Colonic mucosa (tissue), 4 donors: ENCODE results near the gene P2RX6. TPM values are rescaled to one million over a fixed set of nuclear protein-coding genes. Genes with fewer than 3 reads are reported as not detected.
A peak's percentile ranks its signal among the peaks of the same experiment; 100 is the strongest.

Experiments
- DNase-seq: peaks from one replicate; pipeline ENCODE4 v3.0.0-alpha.2; 2020
- H3K27ac ChIP-seq: fragments of 200-600 bp; one replicate; pipeline ENCODE4 v1.8.0; 2021
- H3K27me3 ChIP-seq: fragments of 200-600 bp; one replicate; pipeline ENCODE4 v1.8.0; 2021
- H3K36me3 ChIP-seq: fragments of 200-600 bp; one replicate; pipeline ENCODE4 v1.8.0; 2021
- H3K4me1 ChIP-seq: fragments of 200-600 bp; one replicate; pipeline ENCODE4 v1.8.0; 2021; ENCODE audit warnings: mild to moderate bottlenecking
- H3K4me3 ChIP-seq: fragments of 200-600 bp; one replicate; pipeline ENCODE4 v1.8.0; 2021
- H3K9ac ChIP-seq, 2 donors: one replicate each; pipeline ENCODE4 v1.7.0; 2013; ENCODE audit warnings: control low read depth in 2 of 2, low read depth in 2 of 2, low read length in 2 of 2
- H3K9me3 ChIP-seq: fragments of 200-600 bp; one replicate; pipeline ENCODE4 v1.8.0; 2021
- intact Hi-C: fragments of 100-400 bp; cut with DNase I; formaldehyde crosslinking; loops from one replicate; pipeline ENCODE4 v1.14.1; 2022
- total RNA-seq, 2 donors: library from RNA; stranded (reverse); fragmentation: NEBNext Ultra II Directional in 1 of 2; extraction: Animal tissue kit (Norgen Biotek cat#: 25700) in 1 of 2; gene quantifications; one replicate each; pipeline ENCODE4 v1.2.1, GENCODE V29; 2021
- TF ChIP-seq, protein P1 (sequence below): fragments of 200-600 bp; IDR thresholded peaks from one replicate; pipeline ENCODE4 v1.8.0; 2022; ENCODE audit warnings: antibody characterized with exemption, mild to moderate bottlenecking
- donor health status: healthy.
- donor health status: DM: no; HTN: no; CAD: no.
- donor health status: DM: no; HTN: no; CAD: no.

Gene P2RX6
- total RNA-seq, 2 donors from 2014 or later = 0.27 to 0.62 TPM

GRCh38 chr22:21028277-21029251, 13.6 kb downstream of the P2RX6 start:
- no peak overlapping the region for H3K9ac ChIP-seq
- intact Hi-C loops = no loop called here
- TF ChIP-seq, protein P1, sequence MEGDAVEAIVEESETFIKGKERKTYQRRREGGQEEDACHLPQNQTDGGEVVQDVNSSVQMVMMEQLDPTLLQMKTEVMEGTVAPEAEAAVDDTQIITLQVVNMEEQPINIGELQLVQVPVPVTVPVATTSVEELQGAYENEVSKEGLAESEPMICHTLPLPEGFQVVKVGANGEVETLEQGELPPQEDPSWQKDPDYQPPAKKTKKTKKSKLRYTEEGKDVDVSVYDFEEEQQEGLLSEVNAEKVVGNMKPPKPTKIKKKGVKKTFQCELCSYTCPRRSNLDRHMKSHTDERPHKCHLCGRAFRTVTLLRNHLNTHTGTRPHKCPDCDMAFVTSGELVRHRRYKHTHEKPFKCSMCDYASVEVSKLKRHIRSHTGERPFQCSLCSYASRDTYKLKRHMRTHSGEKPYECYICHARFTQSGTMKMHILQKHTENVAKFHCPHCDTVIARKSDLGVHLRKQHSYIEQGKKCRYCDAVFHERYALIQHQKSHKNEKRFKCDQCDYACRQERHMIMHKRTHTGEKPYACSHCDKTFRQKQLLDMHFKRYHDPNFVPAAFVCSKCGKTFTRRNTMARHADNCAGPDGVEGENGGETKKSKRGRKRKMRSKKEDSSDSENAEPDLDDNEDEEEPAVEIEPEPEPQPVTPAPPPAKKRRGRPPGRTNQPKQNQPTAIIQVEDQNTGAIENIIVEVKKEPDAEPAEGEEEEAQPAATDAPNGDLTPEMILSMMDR = no peak
- H3K4me1 ChIP-seq = no peaks in the 10 kb centered on the region
- no peaks in the 10 kb centered on the region for H3K9me3 ChIP-seq
- H3K36me3 ChIP-seq = no peaks in the 10 kb centered on the region
- H3K4me3 ChIP-seq = no peak overlapping the region
- DNase-seq = no peak
- peaks cover 13% of the 10 kb centered on the region for H3K27me3 ChIP-seq
- no peak overlapping the region for H3K27ac ChIP-seq

- intact Hi-C loops = no loop called here
- TF ChIP-seq, protein P1 = no peak
- no peaks in the 10 kb centered on the region for H3K4me1 ChIP-seq
Measured at GRCh38 chr22:21029486-21030025, 14.6 kb downstream of the P2RX6 start.

DNA sequence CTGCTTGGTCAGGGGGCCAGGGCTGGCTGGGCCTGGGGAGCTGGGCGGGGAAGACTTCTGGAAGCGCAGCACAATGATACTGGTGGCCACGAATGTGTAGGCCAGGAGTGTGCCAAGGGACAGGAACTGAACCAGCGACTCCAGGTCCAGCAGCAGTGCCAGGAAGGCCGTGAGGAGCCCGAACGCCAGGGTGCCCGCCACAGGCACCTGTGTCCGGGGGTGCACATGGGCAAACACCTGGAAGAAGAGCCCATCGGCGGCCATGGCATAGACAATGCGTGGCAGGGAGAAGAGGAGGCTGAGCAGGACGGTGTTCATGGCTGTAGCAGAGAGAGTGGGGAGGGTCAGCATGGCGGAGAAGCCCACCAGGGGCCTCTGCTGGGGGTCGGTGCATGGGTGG, 15.1 kb downstream of the P2RX6 start:
- DNase-seq = no peak
- Histone ChIP-seq H3K27me3 (peaks cover 13% of the 10 kb centered on the region), H3K4me1 (no peaks in the 10 kb centered on the region), H3K36me3 (no peaks in the 10 kb centered on the region), H3K9me3 (no peaks in the 10 kb centered on the region), H3K27ac (no peak overlapping the region), H3K4me3 (no peak overlapping the region), H3K9ac (no peak overlapping the region)
- TF ChIP-seq, protein P1 = no peak
- intact Hi-C loops = no loop called here

More at GRCh38 chr22:21029486-21030025, 14.6 kb downstream of the P2RX6 start:
- DNase-seq = no peak
- Histone ChIP-seq H3K9ac (no peak overlapping the region), H3K27me3 (peaks cover 13% of the 10 kb centered on the region), H3K27ac (no peak overlapping the region), H3K4me3 (no peak overlapping the region), H3K36me3 (no peaks in the 10 kb centered on the region), H3K9me3 (no peaks in the 10 kb centered on the region)

DNA sequence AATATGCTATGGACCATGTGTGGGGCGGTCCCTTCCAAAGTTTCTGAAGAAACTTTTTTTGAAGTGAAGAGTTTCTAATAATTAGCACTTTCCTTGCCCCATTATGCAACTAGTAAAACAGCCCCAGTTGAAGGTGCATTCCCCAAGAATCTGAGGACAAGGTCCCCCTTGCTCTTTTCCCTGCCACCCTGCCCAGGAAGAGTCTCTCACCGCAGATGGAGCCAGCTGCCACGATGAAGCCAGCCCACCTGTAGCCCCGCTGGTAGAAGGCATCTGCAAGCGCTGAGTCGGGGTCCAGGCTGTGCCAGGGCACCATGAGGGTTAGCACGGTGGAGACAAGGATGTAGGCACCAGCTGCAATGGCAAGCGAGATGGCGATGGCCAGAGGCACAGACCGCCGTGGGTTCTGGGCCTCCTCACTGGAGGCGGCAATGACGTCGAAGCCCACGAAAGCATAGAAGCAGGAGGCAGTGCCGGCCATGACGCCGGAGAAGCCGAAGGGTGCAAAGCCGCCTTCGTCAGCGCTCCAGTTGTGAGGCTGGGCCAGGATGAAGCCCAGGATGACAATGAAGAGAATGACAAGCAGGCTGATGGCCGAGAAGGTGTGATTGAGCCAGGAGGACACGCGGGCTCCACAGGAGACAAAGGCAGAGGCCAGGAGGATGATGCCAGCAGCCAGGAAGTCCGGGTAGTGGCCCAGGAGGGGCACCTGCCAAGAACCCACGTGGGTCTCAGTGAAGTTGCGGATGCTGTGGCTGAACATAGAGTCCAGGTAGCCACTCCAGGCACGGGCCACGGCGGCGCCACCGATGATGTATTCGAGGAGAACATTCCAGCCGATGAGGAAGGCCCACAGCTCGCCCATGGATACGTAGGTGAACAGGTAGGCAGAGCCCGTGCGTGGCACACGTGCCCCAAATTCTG, 15.9 kb downstream of the P2RX6 start:
- H3K4me1 ChIP-seq = no peaks in the 10 kb centered on the region
- H3K27me3 ChIP-seq = peaks cover 13% of the 10 kb centered on the region
- no peak overlapping the region for H3K27ac ChIP-seq
- H3K36me3 ChIP-seq = no peaks in the 10 kb centered on the region
- TF ChIP-seq, protein P1 = no peak
- no peak for DNase-seq
- H3K9ac ChIP-seq = no peak overlapping the region
- intact Hi-C loops = no loop called here
- H3K4me3 ChIP-seq = no peak overlapping the region
- H3K9me3 ChIP-seq = no peaks in the 10 kb centered on the region

- Histone ChIP-seq H3K4me1 (no peaks in the 10 kb centered on the region), H3K9ac (peak overlapping the region in 1 of 2 donors; percentile 1), H3K27me3 (peaks cover 13% of the 10 kb centered on the region), H3K9me3 (no peaks in the 10 kb centered on the region), H3K36me3 (no peaks in the 10 kb centered on the region), H3K27ac (no peak overlapping the region), H3K4me3 (peak overlapping the region; percentile 29)
- intact Hi-C loops = no loop called here
- DNase-seq = no peak
- TF ChIP-seq, protein P1 = no peak
Measured at GRCh38 chr22:21031545-21032036, 16.6 kb downstream of the P2RX6 start.
